ENCODE measurements around the gene ACSBG1. TPM values are rescaled to one million over a fixed set of nuclear protein-coding genes. Genes with fewer than 3 reads are reported as not detected.

Gene ACSBG1
- total and polyA plus RNA-seq, 10 of the 15 experiments (the other 5 are each of a cell fraction or from before 2014, with no cell fraction given): 0.11 to 0.75 (median 0.42) TPM

DNA sequence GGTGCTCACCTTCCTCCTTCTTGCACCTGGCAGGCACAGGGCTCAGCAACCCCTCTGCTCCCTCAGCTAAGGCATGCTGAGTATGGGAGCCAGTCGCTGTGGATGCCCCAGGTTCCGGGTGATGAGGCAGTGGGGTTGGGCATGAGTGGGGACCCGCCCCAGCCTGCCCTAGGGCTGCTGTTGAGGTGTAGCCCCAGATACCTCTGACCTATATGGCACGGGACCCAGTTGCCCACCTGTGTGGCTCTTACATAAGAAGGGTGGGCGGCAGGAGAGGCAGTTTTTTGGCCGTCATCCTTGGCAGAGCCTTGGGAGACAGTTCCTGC is 21.0 kb downstream of the ACSBG1 start (continued):
- TF ChIP-seq, protein P1, sequence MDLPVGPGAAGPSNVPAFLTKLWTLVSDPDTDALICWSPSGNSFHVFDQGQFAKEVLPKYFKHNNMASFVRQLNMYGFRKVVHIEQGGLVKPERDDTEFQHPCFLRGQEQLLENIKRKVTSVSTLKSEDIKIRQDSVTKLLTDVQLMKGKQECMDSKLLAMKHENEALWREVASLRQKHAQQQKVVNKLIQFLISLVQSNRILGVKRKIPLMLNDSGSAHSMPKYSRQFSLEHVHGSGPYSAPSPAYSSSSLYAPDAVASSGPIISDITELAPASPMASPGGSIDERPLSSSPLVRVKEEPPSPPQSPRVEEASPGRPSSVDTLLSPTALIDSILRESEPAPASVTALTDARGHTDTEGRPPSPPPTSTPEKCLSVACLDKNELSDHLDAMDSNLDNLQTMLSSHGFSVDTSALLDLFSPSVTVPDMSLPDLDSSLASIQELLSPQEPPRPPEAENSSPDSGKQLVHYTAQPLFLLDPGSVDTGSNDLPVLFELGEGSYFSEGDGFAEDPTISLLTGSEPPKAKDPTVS (IDR thresholded peaks at IDR 0.05; ENCODE audit: low read depth, low read length): no peak
- TF ChIP-seq SIN3A (IDR thresholded peaks at IDR 0.05; ENCODE audit: low read depth, low read length): no peak

DNA sequence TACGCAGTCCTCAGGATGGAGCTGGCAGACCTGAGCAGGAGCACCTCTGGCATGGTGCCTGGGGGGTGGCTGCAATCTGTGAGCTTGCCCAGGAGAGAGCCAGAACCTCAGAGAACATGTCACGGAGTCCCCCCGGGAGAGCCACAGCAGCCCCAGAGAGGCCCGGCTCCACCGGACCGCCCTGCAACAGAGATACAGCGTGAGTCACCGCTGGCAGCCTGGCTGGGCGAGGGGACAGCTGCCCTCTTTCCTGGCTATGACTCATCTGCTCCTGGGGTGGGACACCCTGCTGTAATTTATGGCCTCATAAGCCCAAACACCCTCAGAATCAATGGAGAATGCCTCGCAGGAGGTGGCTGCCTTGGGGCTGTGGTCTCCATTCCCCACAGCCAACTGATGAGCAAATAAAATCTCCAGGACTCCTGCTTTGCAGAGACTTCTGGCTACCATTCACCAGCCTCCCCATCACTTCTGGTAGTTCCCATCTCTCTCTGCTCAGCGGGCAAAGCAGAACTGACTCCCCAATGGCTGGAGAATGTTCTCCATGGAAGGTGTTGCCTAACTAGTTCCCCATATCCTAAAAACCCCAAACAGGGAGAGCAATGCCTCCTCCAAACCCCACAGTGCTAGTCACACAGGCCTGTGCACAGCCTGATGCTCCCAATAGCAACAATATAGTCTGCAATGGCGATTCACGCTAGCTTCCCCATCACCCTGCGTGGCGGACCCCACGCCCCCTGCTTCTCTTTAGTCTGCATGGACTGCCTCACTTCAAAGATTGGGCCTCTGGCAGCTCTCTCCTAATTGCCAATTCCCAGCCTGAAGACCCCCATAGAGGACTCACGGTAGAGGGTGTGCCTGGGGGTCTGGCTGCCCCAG is 21.6 kb downstream of the ACSBG1 start:
- no peak overlapping the region for H2AFZ ChIP-seq (ENCODE audit: control insufficient read depth, low read depth, low read length)
- no TSS peak for BruUV-seq (replicated peaks)
- H3K36me3 ChIP-seq (ENCODE audit: control insufficient read depth in 2 of 2, insufficient read depth in 2 of 2, low read length in 1 of 2): no peaks in the 10 kb centered on the region
- ChIA-PET POLR2A (no interaction called here), SMC1A (ENCODE audit: uncharacterized antibody, unreplicated experiment) (interaction anchor here (1.2 kb wide), 1 partner anchor 17 kb away, joined by 3 read pairs; no protein-coding TSS in a partner anchor), RAD21 (ENCODE audit: unreplicated experiment) (no interaction called here), CTCF (interaction anchor here (1.2 to 3.8 kb wide), 3 partner anchors 12 to 28 kb away, joined by 4 to 15 read pairs (median 9); no protein-coding TSS in a partner anchor)
- FAIRE-seq: no peak
- no peak overlapping the region for H3K4me2 ChIP-seq (ENCODE audit: control insufficient read depth, insufficient read depth)
- no peak for ATAC-seq
- H3K4me3 ChIP-seq: no peak overlapping the region
- no peaks in the 10 kb centered on the region for H3K4me1 ChIP-seq (ENCODE audit: control insufficient read depth, insufficient read depth, low read length)
- in situ Hi-C loops (cut with MboI): no loop called here
- DNase-seq (ENCODE audit: low read depth, low spot score): no peak
- H4K20me1 ChIP-seq (ENCODE audit: control insufficient read depth, insufficient read depth): no peaks in the 10 kb centered on the region
- H3K27ac ChIP-seq (ENCODE audit: control insufficient read depth, insufficient read depth): no peak overlapping the region
- H3K9me3 ChIP-seq (replicated peaks; ENCODE audit: control insufficient read depth, insufficient read depth, low read length): no peaks in the 10 kb centered on the region
- WGBS (ENCODE audit: insufficient coverage, insufficient replicate concordance, low lambda C conversion rate, missing lambda C conversion rate): 74% methylated on average over 16 of the region's 17 CpGs
- no peaks in the 10 kb centered on the region for H3K27me3 ChIP-seq (replicated peaks in 1 of 2; ENCODE audit: control insufficient read depth in 2 of 2, insufficient read depth in 2 of 2, low read length in 1 of 2)
- intact Hi-C loops (cut with micrococcal nuclease; ENCODE audit: unreplicated experiment): no loop called here
- no peak overlapping the region for H3K9ac ChIP-seq (ENCODE audit: control insufficient read depth, insufficient read depth, low read length)
- no peaks in the 10 kb centered on the region for H3K79me2 ChIP-seq (ENCODE audit: control insufficient read depth, insufficient read depth, low read length)
- TF ChIP-seq HCFC1 (IDR thresholded peaks at IDR 0.05; ENCODE audit: low read length) (no peak), POLR2A (IDR thresholded peaks at IDR 0.05; ENCODE audit: low read depth, low read length) (no peak), ZNF622 (IDR thresholded peaks at IDR 0.05) (no peak), SP1 (IDR thresholded peaks at IDR 0.05; ENCODE audit: low read depth, low read length) (no peak), DPF2 (IDR thresholded peaks at IDR 0.05) (no peak)
- TF ChIP-seq, protein P2, sequence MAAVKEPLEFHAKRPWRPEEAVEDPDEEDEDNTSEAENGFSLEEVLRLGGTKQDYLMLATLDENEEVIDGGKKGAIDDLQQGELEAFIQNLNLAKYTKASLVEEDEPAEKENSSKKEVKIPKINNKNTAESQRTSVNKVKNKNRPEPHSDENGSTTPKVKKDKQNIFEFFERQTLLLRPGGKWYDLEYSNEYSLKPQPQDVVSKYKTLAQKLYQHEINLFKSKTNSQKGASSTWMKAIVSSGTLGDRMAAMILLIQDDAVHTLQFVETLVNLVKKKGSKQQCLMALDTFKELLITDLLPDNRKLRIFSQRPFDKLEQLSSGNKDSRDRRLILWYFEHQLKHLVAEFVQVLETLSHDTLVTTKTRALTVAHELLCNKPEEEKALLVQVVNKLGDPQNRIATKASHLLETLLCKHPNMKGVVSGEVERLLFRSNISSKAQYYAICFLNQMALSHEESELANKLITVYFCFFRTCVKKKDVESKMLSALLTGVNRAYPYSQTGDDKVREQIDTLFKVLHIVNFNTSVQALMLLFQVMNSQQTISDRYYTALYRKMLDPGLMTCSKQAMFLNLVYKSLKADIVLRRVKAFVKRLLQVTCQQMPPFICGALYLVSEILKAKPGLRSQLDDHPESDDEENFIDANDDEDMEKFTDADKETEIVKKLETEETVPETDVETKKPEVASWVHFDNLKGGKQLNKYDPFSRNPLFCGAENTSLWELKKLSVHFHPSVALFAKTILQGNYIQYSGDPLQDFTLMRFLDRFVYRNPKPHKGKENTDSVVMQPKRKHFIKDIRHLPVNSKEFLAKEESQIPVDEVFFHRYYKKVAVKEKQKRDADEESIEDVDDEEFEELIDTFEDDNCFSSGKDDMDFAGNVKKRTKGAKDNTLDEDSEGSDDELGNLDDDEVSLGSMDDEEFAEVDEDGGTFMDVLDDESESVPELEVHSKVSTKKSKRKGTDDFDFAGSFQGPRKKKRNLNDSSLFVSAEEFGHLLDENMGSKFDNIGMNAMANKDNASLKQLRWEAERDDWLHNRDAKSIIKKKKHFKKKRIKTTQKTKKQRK (IDR thresholded peaks at IDR 0.05; ENCODE audit: low read depth, low read length): no peak
- TF ChIP-seq, protein P3, sequence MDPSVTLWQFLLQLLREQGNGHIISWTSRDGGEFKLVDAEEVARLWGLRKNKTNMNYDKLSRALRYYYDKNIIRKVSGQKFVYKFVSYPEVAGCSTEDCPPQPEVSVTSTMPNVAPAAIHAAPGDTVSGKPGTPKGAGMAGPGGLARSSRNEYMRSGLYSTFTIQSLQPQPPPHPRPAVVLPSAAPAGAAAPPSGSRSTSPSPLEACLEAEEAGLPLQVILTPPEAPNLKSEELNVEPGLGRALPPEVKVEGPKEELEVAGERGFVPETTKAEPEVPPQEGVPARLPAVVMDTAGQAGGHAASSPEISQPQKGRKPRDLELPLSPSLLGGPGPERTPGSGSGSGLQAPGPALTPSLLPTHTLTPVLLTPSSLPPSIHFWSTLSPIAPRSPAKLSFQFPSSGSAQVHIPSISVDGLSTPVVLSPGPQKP (IDR thresholded peaks at IDR 0.05; ENCODE audit: low read depth, low read length): no peak
- TF ChIP-seq, protein P4, sequence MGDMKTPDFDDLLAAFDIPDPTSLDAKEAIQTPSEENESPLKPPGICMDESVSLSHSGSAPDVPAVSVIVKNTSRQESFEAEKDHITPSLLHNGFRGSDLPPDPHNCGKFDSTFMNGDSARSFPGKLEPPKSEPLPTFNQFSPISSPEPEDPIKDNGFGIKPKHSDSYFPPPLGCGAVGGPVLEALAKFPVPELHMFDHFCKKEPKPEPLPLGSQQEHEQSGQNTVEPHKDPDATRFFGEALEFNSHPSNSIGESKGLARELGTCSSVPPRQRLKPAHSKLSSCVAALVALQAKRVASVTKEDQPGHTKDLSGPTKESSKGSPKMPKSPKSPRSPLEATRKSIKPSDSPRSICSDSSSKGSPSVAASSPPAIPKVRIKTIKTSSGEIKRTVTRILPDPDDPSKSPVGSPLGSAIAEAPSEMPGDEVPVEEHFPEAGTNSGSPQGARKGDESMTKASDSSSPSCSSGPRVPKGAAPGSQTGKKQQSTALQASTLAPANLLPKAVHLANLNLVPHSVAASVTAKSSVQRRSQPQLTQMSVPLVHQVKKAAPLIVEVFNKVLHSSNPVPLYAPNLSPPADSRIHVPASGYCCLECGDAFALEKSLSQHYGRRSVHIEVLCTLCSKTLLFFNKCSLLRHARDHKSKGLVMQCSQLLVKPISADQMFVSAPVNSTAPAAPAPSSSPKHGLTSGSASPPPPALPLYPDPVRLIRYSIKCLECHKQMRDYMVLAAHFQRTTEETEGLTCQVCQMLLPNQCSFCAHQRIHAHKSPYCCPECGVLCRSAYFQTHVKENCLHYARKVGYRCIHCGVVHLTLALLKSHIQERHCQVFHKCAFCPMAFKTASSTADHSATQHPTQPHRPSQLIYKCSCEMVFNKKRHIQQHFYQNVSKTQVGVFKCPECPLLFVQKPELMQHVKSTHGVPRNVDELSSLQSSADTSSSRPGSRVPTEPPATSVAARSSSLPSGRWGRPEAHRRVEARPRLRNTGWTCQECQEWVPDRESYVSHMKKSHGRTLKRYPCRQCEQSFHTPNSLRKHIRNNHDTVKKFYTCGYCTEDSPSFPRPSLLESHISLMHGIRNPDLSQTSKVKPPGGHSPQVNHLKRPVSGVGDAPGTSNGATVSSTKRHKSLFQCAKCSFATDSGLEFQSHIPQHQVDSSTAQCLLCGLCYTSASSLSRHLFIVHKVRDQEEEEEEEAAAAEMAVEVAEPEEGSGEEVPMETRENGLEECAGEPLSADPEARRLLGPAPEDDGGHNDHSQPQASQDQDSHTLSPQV (IDR thresholded peaks at IDR 0.05): no peak
- TF ChIP-seq, protein P1 (IDR thresholded peaks at IDR 0.05; ENCODE audit: low read depth, low read length): no peak

All from GM12878 (cell line).